ENCODE data around the gene LBX2. TPM values are rescaled to one million over a fixed set of nuclear protein-coding genes. Genes with fewer than 3 reads are reported as not detected.

Gene LBX2
- total and polyA plus RNA-seq, 3 experiments from 2014 or later: 0.38 to 0.94 TPM; not detected in 1

DNA sequence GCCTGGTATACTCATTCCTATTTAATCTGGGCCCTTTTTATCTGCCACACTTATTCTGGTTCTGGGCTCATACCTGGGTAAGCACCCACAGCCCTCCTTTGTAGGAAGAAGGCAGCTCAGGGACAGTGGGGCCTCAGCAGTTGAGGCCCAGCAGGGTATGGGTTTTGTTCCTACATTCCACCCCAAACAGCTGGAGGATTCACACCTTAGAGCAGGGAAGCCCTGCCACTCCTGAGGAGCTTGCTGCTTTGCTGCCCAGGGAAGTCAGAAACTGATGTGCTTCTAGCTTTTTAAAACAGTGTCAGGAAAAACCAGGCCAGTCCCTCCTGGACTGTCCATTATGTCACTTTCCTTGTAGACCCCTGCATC, 1.2 kb upstream of the LBX2 start:
- ChIA-PET CTCF (interaction anchor here (1.2 to 1.8 kb wide), 6 partner anchors 10 to 87 kb away, joined by 3 to 7 read pairs (median 4); partner anchors contain the start of genes CCDC142, TLX2 and TTC31), POLR2A (interaction anchor here (0.6 kb wide), 1 partner anchor 12 kb away, joined by 3 read pairs; no protein-coding TSS in a partner anchor)
- H3K36me3 ChIP-seq (ENCODE audit: insufficient read depth, low read length): peaks cover 9% of the 10 kb centered on the region
- peaks cover 40 to 66% of the 10 kb centered on the region in 2 donors for H3K27me3 Mint-ChIP-seq
- peaks cover 20% of the 10 kb centered on the region for H3K27me3 ChIP-seq (ENCODE audit: insufficient read depth, low read length, poor library complexity, severe bottlenecking)
- no peaks in the 10 kb centered on the region for H3K9me3 ChIP-seq (ENCODE audit: low read length)
- no peak for DNase-seq
- no peak overlapping the region for H3K27ac ChIP-seq (ENCODE audit: low read depth, low read length)
- H3K4me1 Mint-ChIP-seq: peaks cover 40 to 63% (median 47%) of the 10 kb centered on the region in 3 donors
- peaks cover 0 to 2% (median 0%) of the 10 kb centered on the region in 5 donors for H3K9me3 Mint-ChIP-seq
- H3K36me3 Mint-ChIP-seq: peaks cover 3 to 19% (median 13%) of the 10 kb centered on the region in 3 donors
- H3K4me1 ChIP-seq (ENCODE audit: insufficient read depth, low read length): peaks cover 35% of the 10 kb centered on the region
- H3K4me3 Mint-ChIP-seq: peak overlapping the region in 3 of 7 donors; percentile 18 to 72 (median 26)
- H3K4me3 ChIP-seq (ENCODE audit: low read length): no peak overlapping the region
- peak overlapping the region in 1 of 8 donors; percentile 36 for H3K27ac Mint-ChIP-seq

DNA sequence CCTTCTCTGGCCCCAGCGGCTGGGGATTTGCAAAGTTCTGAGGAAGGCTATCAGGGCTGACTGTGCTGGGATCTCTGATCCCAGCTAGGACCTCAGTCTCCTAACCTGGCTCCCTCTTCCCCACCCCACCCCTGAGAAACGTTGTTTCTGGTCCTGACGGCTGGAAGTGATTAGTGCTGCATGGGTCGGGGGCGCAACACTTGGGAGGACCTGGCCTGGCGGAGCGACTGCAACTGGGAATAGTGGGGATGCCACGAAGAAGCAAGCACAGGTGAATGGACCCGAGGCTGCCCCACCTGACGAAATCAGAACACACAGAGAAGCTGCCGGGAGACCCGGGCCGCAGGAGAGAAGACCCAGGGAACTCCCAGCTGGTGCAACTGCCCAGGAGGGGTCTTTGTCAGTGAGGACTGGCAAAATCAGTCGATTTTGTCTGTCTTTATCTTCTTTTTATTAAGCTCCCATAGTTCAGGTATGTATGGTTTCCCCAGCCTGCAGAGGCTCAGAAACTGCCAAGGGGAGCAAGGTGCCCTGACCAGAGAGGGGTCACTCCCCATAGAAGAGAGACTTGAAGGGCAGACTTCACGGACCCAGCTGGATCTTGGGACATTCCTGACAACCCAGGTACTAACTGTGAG, 656 bp upstream of the LBX2 start:
- Histone ChIP-seq H3K36me3 (ENCODE audit: insufficient read depth, low read length) (peaks cover 5% of the 10 kb centered on the region), H3K27me3 (ENCODE audit: insufficient read depth, low read length, poor library complexity, severe bottlenecking) (peaks cover 20% of the 10 kb centered on the region), H3K27ac (ENCODE audit: low read depth, low read length) (no peak overlapping the region), H3K9me3 (ENCODE audit: low read length) (no peaks in the 10 kb centered on the region), H3K4me1 (ENCODE audit: insufficient read depth, low read length) (peaks cover 33% of the 10 kb centered on the region), H3K4me3 (ENCODE audit: low read length) (no peak overlapping the region)
- H3K27me3 Mint-ChIP-seq: peaks cover 38 to 61% of the 10 kb centered on the region in 2 donors
- peaks cover 0 to 2% (median 0%) of the 10 kb centered on the region in 5 donors for H3K9me3 Mint-ChIP-seq
- peaks cover 3 to 14% (median 8%) of the 10 kb centered on the region in 3 donors for H3K36me3 Mint-ChIP-seq
- peak overlapping the region in 1 of 8 donors; percentile 36 for H3K27ac Mint-ChIP-seq
- peak overlapping the region; percentile 26 to 90 (median 32) for H3K4me3 Mint-ChIP-seq
- ChIA-PET CTCF (interaction anchor here (1.2 to 1.8 kb wide), 6 partner anchors 10 to 87 kb away, joined by 3 to 7 read pairs (median 4); partner anchors contain the start of genes CCDC142, TLX2 and TTC31), POLR2A (interaction anchor here (0.6 kb wide), 1 partner anchor 11 kb away, joined by 3 read pairs; no protein-coding TSS in a partner anchor)
- peaks cover 36 to 58% (median 42%) of the 10 kb centered on the region in 3 donors for H3K4me1 Mint-ChIP-seq
- no peak for DNase-seq

DNA sequence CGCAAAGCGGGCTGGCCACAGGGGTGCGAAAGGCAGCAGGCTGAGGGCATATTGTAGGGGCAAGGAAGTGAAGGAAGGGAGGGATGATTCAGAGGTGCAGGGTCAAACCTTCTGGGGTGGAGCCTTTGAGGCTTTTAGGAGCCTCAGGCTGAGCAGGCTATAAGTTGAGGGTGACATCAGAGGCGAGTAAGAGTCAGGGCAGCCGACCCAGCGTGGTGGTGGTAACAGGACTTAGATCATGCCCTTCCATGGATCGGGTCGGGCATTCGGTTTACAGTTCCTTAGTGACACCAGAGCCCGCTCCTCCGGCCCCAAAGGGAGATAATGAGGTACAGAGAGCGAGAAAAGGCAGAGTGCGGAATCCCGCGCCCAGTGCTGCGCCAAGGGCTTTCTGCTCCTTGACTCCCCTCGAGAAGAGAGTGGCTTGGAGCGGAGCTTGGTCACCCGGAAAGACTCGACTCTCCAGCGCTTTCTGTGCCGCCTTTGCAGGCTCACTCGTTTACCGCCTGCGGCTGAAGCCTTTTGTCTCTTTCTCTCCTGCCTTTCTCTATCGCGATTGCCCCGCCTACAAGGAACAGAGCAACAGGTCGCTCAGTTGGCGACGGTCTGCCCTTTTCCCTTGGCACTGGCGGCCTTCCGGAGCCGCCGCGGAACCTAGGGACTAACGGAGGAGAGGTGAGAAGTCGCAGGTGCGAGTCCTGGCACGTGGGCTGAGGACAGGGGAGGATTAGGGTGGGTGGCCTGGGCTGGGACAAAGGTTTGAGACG, 720 bp downstream of the LBX2 start:
- no peak for DNase-seq
- Mint-ChIP-seq H3K27ac (peak overlapping the region in 7 of 8 donors; percentile 42 to 92 (median 64)), H3K4me3 (peak overlapping the region; percentile 88 to 95 (median 91)), H3K9me3 (no peaks in the 10 kb centered on the region), H3K4me1 (peaks cover 27 to 45% (median 30%) of the 10 kb centered on the region in 3 donors), H3K27me3 (peaks cover 34 to 48% of the 10 kb centered on the region in 2 donors), H3K36me3 (peaks cover 0 to 12% (median 3%) of the 10 kb centered on the region in 3 donors)
- Histone ChIP-seq H3K9me3 (ENCODE audit: low read length) (no peaks in the 10 kb centered on the region), H3K27ac (ENCODE audit: low read depth, low read length) (no peak overlapping the region), H3K36me3 (ENCODE audit: insufficient read depth, low read length) (no peaks in the 10 kb centered on the region), H3K4me3 (ENCODE audit: low read length) (peak overlapping the region; percentile 58), H3K4me1 (ENCODE audit: insufficient read depth, low read length) (peaks cover 31% of the 10 kb centered on the region), H3K27me3 (ENCODE audit: insufficient read depth, low read length, poor library complexity, severe bottlenecking) (peaks cover 20% of the 10 kb centered on the region)
- ChIA-PET CTCF (interaction anchor here (0.7 to 1.8 kb wide), 4 partner anchors 15 to 46 kb away, joined by 3 to 7 read pairs (median 4); partner anchors contain the start of genes CCDC142 and TTC31), POLR2A (interaction anchor here (1.1 kb wide), 1 partner anchor 26 kb away, joined by 3 read pairs; the partner anchor contains the start of gene MRPL53)

DNA sequence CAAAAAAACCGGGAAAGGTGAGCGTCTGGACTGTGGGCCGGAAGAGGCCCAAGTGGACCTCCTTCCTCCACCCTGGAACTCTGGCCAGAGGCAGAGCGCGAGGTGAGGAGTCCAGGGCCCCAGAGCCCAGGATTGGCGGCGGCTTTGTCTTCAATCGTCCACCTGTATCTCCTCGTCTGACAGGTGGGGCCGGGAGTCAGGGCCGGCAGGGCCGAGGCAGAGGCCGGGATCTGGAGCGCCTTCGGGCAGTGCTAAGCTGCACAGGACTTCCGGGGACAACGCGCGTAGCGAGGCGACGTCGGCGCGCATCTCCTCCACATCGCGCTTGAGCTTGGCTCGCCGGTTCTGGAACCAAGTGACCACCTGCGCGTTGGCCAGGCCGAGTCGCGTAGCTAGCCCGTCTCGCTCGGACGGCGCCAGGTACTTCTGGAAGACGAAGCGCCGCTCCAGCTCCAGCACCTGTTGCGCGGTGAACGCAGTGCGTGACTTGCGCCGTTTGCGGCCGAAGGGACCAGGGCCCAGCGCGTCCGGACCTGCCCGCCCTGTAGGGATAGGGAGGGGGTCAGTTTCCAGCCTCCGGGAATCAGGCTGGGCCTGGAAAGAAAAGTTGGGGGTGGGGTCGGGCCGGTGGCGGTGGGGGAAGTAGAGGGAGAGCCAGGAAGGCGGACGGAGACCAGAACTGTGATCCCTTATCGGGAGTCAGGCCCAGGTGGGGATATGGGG, 1.5 kb downstream of the LBX2 start:
- POLR2A ChIA-PET: interaction anchor here (1.1 kb wide), 1 partner anchor 25 kb away, joined by 3 read pairs; the partner anchor contains the start of gene MRPL53
- peaks cover 0 to 18% (median 7%) of the 10 kb centered on the region in 3 donors for H3K36me3 Mint-ChIP-seq
- H3K9me3 ChIP-seq (ENCODE audit: low read length): no peaks in the 10 kb centered on the region
- H3K36me3 ChIP-seq (ENCODE audit: insufficient read depth, low read length): no peaks in the 10 kb centered on the region
- H3K4me1 Mint-ChIP-seq: peaks cover 23 to 37% (median 27%) of the 10 kb centered on the region in 3 donors
- H3K27ac Mint-ChIP-seq: peak overlapping the region in 7 of 8 donors; percentile 9 to 92 (median 56)
- no peak for DNase-seq
- peaks cover 34 to 42% of the 10 kb centered on the region in 2 donors for H3K27me3 Mint-ChIP-seq
- H3K27me3 ChIP-seq (ENCODE audit: insufficient read depth, low read length, poor library complexity, severe bottlenecking): peaks cover 18% of the 10 kb centered on the region
- H3K4me3 Mint-ChIP-seq: peak overlapping the region; percentile 88 to 95 (median 91)
- peak overlapping the region; percentile 58 for H3K4me3 ChIP-seq (ENCODE audit: low read length)
- peaks cover 24% of the 10 kb centered on the region for H3K4me1 ChIP-seq (ENCODE audit: insufficient read depth, low read length)
- no peak overlapping the region for H3K27ac ChIP-seq (ENCODE audit: low read depth, low read length)
- no peaks in the 10 kb centered on the region for H3K9me3 Mint-ChIP-seq
- CTCF ChIA-PET: interaction anchor here (0.7 to 1.0 kb wide), 3 partner anchors 14 to 34 kb away, joined by 3 read pairs; partner anchors contain the start of gene DQX1

DNA sequence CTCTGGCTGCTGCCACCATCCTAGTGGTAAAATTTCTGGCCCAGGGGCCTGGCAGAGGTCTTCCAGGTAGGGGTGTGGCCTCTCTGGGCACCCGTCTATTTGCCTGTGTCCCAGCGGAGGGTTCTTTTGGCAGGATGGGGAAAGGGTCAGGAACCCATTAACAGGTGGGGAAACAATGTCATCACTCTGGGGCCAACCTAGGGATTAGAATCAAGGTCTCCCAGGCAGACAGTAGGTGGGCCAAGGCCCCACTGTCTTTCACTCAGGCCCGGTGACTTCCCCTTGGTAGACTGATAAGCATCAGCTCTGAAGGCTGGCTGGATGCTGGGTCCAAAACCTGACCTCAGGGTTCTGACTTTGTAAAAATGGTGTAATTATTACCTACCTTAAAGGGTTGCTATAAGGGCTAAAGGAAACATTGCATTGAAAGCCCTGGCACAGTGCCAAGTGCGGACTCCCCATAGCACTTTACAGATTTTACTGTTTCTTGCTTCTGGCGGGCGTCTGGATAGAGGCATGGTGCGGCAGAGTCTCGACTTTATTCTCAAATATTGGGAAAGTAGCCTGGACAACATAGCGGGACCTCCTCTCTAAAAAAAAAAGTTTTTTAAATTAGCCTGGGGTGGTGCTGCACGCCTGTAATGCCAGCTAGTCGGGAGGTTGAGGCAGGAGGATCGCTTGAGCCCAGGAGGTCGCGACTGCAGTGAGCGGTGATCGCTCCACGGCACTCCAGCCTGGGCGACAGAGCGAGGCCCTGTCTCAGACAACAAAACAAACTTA, 2.2 kb downstream of the LBX2 start:
- H3K27ac ChIP-seq (ENCODE audit: low read depth, low read length): no peak overlapping the region
- peaks cover 16 to 30% (median 20%) of the 10 kb centered on the region in 3 donors for H3K4me1 Mint-ChIP-seq
- H3K27me3 Mint-ChIP-seq: peaks cover 30 to 36% of the 10 kb centered on the region in 2 donors
- peak overlapping the region in 2 of 8 donors; percentile 9 to 26 for H3K27ac Mint-ChIP-seq
- H3K36me3 ChIP-seq (ENCODE audit: insufficient read depth, low read length): peaks cover 5% of the 10 kb centered on the region
- peak overlapping the region; percentile 58 for H3K4me3 ChIP-seq (ENCODE audit: low read length)
- H3K9me3 Mint-ChIP-seq: no peaks in the 10 kb centered on the region
- ChIA-PET POLR2A (interaction anchor here (1.1 kb wide), 1 partner anchor 24 kb away, joined by 3 read pairs; the partner anchor contains the start of gene MRPL53), CTCF (interaction anchor here (0.7 to 1.3 kb wide), 4 partner anchors 13 to 35 kb away, joined by 3 read pairs; partner anchors contain the start of genes DQX1 and MRPL53)
- H3K9me3 ChIP-seq (ENCODE audit: low read length): no peaks in the 10 kb centered on the region
- peaks cover 20% of the 10 kb centered on the region for H3K4me1 ChIP-seq (ENCODE audit: insufficient read depth, low read length)
- H3K36me3 Mint-ChIP-seq: peaks cover 0 to 26% (median 10%) of the 10 kb centered on the region in 3 donors
- H3K4me3 Mint-ChIP-seq: peak overlapping the region; percentile 60 to 95 (median 91)
- H3K27me3 ChIP-seq (ENCODE audit: insufficient read depth, low read length, poor library complexity, severe bottlenecking): peaks cover 11% of the 10 kb centered on the region
- DNase-seq: no peak

DNA sequence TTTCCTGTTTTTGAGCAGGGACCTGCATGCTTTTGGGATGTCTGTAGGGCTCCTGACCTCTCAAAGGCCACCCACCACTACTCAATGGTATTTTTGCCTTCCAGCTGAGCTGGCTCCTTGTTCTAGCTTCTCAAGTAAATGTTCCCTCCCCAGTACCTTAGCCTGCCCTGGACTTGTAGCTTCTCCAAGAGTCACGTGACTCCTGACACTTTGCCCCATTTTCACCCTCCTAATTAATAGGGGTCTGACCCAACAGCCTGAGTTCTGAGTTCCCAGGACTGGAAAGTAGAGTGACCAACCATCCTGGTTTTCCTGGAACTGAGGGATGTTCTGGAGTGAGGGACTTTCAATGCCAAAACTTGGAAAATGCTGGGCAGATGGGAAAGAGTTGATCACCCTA, 4.0 kb downstream of the LBX2 start:
- H3K27me3 ChIP-seq (ENCODE audit: insufficient read depth, low read length, poor library complexity, severe bottlenecking): peaks cover 11% of the 10 kb centered on the region
- POLR2A ChIA-PET: no interaction called here
- H3K9me3 ChIP-seq (ENCODE audit: low read length): no peaks in the 10 kb centered on the region
- Mint-ChIP-seq H3K27ac (peak overlapping the region in 3 of 8 donors; percentile 34 to 69 (median 63)), H3K36me3 (peaks cover 7 to 43% (median 14%) of the 10 kb centered on the region in 3 donors), H3K27me3 (peaks cover 17 to 18% of the 10 kb centered on the region in 2 donors), H3K9me3 (no peaks in the 10 kb centered on the region), H3K4me3 (peak overlapping the region in 2 of 7 donors; percentile 13 to 39), H3K4me1 (peaks cover 12 to 26% (median 18%) of the 10 kb centered on the region in 3 donors)
- CTCF ChIA-PET: interaction anchor here (1.7 kb wide), 1 partner anchor 10 kb away, joined by 6 read pairs; no protein-coding TSS in a partner anchor
- DNase-seq: no peak
- no peak overlapping the region for H3K4me3 ChIP-seq (ENCODE audit: low read length)
- H3K27ac ChIP-seq (ENCODE audit: low read depth, low read length): no peak overlapping the region
- peaks cover 22% of the 10 kb centered on the region for H3K36me3 ChIP-seq (ENCODE audit: insufficient read depth, low read length)
- H3K4me1 ChIP-seq (ENCODE audit: insufficient read depth, low read length): peaks cover 20% of the 10 kb centered on the region

Data from CD8-positive, alpha-beta memory T cell (primary cell).